SU-DHL-6 (cell line): ENCODE measurements around the gene TAF13.

Experiments
- CTCF ChIP-seq: fragments of 200-600 bp; sonication (generic); IDR thresholded peaks from one replicate; pipeline ENCODE4 v1.5.1; 2017; ENCODE audit warnings: antibody characterized with exemption, mild to moderate bottlenecking, low read length, moderate library complexity; ENCODE audit not compliant: insufficient read depth, poor library complexity, severe bottlenecking
- EZH2phosphoT487 ChIP-seq: fragments of 200-600 bp; sonication (generic), shearing (Covaris generic); conservative IDR thresholded peaks from 2 replicates; pipeline ENCODE4 v1.6.1; 2018; ENCODE audit warnings: mild to moderate bottlenecking, antibody characterized with exemption, low read length, moderate library complexity, mixed read lengths

DNA sequence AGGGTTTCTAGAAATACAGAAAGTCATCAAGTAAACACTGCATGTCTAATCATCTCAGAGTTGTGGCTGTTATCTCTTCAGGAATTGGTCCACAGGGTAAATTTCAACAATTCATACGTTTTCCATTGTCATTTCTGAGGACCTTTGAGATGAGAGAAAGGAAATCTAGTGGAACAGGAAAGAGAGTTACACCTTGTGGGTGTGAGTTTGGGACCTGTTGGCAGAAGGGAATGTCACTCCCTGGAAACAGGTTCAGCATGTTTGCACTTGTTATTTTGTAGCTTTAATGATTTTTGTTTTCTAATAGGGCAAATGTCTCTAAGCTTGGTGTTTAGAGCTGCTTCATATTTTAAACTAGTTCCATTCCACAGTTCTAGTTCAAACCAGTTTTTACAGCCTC, 20.3 kb upstream of the TAF13 start:
- TF ChIP-seq CTCF = no peak
- no peak for TF ChIP-seq EZH2phosphoT487
